HepG2 (cell line): ENCODE data around the gene SYVN1. TPM values are rescaled to one million over a fixed set of nuclear protein-coding genes. Genes with fewer than 3 reads are reported as not detected.

ENCODE experiments used
- BRCA1 ChIP-seq: sonication (generic); formaldehyde crosslinking; IDR thresholded peaks from 2 replicates; pipeline ENCODE4 v1.4.0; 2020; ENCODE audit warnings: missing genetic modification reagents
- HMGA1 ChIP-seq: sonication (generic); formaldehyde crosslinking; conservative IDR thresholded peaks from 2 replicates; pipeline ENCODE4 v1.4.0; 2020; ENCODE audit warnings: missing genetic modification reagents
- IKZF5 ChIP-seq: IDR thresholded peaks from 2 replicates; pipeline ENCODE4 v1.6.1; 2018; ENCODE audit warnings: missing genetic modification reagents, mild to moderate bottlenecking, missing compliant biosample characterization
- KDM5B ChIP-seq: sonication (generic); formaldehyde crosslinking; IDR thresholded peaks from 2 replicates; pipeline ENCODE4 v1.4.0; 2020; ENCODE audit warnings: missing genetic modification reagents, mild to moderate bottlenecking, borderline replicate concordance
- KLF6 ChIP-seq: IDR thresholded peaks from 2 replicates; pipeline ENCODE4 v1.8.0; 2016; ENCODE audit warnings: missing biosample characterization, missing genetic modification reagents
- NCOA1 ChIP-seq: sonication (generic); formaldehyde crosslinking; IDR thresholded peaks from 2 replicates; pipeline ENCODE4 v1.9.0; 2021; ENCODE audit warnings: missing genetic modification reagents
- NFATC3 ChIP-seq: sonication (generic); formaldehyde crosslinking; IDR thresholded peaks from 2 replicates; pipeline ENCODE4 v1.5.1; 2020; ENCODE audit warnings: mild to moderate bottlenecking, missing genetic modification reagents
- SALL1 ChIP-seq: sonication (generic); formaldehyde crosslinking; IDR thresholded peaks from 2 replicates; pipeline ENCODE4 v1.8.0; 2022; ENCODE audit warnings: mild to moderate bottlenecking, missing genetic modification reagents
- SPEN ChIP-seq: sonication (generic); formaldehyde crosslinking; IDR thresholded peaks from 2 replicates; pipeline ENCODE4 v1.5.1; 2020; ENCODE audit warnings: low read depth, mild to moderate bottlenecking, missing genetic modification reagents
- TBX3 ChIP-seq: fragments of 450-650 bp; IDR thresholded peaks from 2 replicates; pipeline ENCODE4 v1.6.1; 2017; ENCODE audit warnings: antibody characterized with exemption, mild to moderate bottlenecking, inconsistent platforms, borderline replicate concordance
- ZFP1 ChIP-seq: IDR thresholded peaks from 2 replicates; pipeline ENCODE4 v1.6.1; 2016
- ZFP37 ChIP-seq: sonication (generic); formaldehyde crosslinking; IDR thresholded peaks from 2 replicates; pipeline ENCODE4 v1.4.0; 2020; ENCODE audit warnings: missing genetic modification reagents, borderline replicate concordance
- ZNF234 ChIP-seq: sonication (generic); formaldehyde crosslinking; conservative IDR thresholded peaks from 2 replicates; pipeline ENCODE4 v1.5.1; 2020; ENCODE audit warnings: mild to moderate bottlenecking, missing genetic modification reagents
- ZNF660 ChIP-seq: sonication (generic); formaldehyde crosslinking; IDR thresholded peaks from 2 replicates; pipeline ENCODE4 v1.5.1; 2020; ENCODE audit warnings: mild to moderate bottlenecking, low read depth, missing genetic modification reagents, borderline replicate concordance
- ZNF704 ChIP-seq: sonication (generic); formaldehyde crosslinking; IDR thresholded peaks from 2 replicates; pipeline ENCODE4 v1.8.1; 2023; ENCODE audit warnings: mild to moderate bottlenecking, inconsistent platforms, moderate library complexity, missing genetic modification reagents, borderline replicate concordance
- ZNF75D ChIP-seq: sonication (generic); formaldehyde crosslinking; IDR thresholded peaks from 2 replicates; pipeline ENCODE4 v1.8.1; 2023; ENCODE audit warnings: missing genetic modification reagents, mild to moderate bottlenecking, borderline replicate concordance
- polyA plus RNA-seq, 8 experiments: library from polyadenylated mRNA; depleted of rRNA in 3 of 8; stranded (reverse) in 7 of 8; unstranded in 1 of 8; fragments of >200 nt; fragmentation: Illumina TruSeq in 4 of 8; extraction: Trizol in 4 of 8; gene quantifications; 2 replicates each; pipeline versions ENCODE4 v1.2.1 to v1.2.3, GENCODE V29; 2011 to 2016; ENCODE audit warnings: low read depth in 4 of 8, missing spikeins in 1 of 8, mixed read lengths in 1 of 8; ENCODE audit not compliant: insufficient read depth in 1 of 8
- total RNA-seq, 5 experiments: library from RNA; depleted of rRNA; stranded (reverse); fragments of >200 nt; fragmentation: Illumina TruSeq; extraction: Trizol; gene quantifications; 2 replicates each; pipeline ENCODE4 v1.2.3, GENCODE V29; 2016; ENCODE audit warnings: low read depth in 1 of 5
- TF ChIP-seq, protein P1 (sequence below): sonication (generic); formaldehyde crosslinking; IDR thresholded peaks from 2 replicates; pipeline ENCODE4 v1.8.1; 2023; ENCODE audit warnings: mild to moderate bottlenecking, missing genetic modification reagents
- TF ChIP-seq, protein P2 (sequence below): IDR thresholded peaks from 2 replicates; pipeline ENCODE4 v1.6.1; 2016; ENCODE audit warnings: low read depth, missing genetic modification reagents, missing compliant biosample characterization
- TF ChIP-seq, protein P3 (sequence below): sonication (generic); formaldehyde crosslinking; IDR thresholded peaks from 2 replicates; pipeline ENCODE4 v1.4.0; 2020; ENCODE audit warnings: missing genetic modification reagents, low read depth, mild to moderate bottlenecking, borderline replicate concordance

SYVN1 gene
- total and polyA plus RNA-seq, 2 of the 13 experiments (the other 11 are each of a cell fraction or from before 2014, with no cell fraction given) = 10.3 to 22.5 TPM

GRCh38 chr11:65112546-65113360 lies 21.6 kb downstream of the SYVN1 start (continued):
- TF ChIP-seq, protein P1, sequence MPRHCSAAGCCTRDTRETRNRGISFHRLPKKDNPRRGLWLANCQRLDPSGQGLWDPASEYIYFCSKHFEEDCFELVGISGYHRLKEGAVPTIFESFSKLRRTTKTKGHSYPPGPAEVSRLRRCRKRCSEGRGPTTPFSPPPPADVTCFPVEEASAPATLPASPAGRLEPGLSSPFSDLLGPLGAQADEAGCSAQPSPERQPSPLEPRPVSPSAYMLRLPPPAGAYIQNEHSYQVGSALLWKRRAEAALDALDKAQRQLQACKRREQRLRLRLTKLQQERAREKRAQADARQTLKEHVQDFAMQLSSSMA (CRISPR knock-in tag) = no peak
- peak; percentile 56; the same call in 1 of the 2 replicates for TF ChIP-seq IKZF5 (CRISPR knock-in tag)
- no peak for TF ChIP-seq ZNF660 (CRISPR knock-in tag)
- TF ChIP-seq KDM5B (CRISPR knock-in tag) = no peak
- TF ChIP-seq, protein P2, sequence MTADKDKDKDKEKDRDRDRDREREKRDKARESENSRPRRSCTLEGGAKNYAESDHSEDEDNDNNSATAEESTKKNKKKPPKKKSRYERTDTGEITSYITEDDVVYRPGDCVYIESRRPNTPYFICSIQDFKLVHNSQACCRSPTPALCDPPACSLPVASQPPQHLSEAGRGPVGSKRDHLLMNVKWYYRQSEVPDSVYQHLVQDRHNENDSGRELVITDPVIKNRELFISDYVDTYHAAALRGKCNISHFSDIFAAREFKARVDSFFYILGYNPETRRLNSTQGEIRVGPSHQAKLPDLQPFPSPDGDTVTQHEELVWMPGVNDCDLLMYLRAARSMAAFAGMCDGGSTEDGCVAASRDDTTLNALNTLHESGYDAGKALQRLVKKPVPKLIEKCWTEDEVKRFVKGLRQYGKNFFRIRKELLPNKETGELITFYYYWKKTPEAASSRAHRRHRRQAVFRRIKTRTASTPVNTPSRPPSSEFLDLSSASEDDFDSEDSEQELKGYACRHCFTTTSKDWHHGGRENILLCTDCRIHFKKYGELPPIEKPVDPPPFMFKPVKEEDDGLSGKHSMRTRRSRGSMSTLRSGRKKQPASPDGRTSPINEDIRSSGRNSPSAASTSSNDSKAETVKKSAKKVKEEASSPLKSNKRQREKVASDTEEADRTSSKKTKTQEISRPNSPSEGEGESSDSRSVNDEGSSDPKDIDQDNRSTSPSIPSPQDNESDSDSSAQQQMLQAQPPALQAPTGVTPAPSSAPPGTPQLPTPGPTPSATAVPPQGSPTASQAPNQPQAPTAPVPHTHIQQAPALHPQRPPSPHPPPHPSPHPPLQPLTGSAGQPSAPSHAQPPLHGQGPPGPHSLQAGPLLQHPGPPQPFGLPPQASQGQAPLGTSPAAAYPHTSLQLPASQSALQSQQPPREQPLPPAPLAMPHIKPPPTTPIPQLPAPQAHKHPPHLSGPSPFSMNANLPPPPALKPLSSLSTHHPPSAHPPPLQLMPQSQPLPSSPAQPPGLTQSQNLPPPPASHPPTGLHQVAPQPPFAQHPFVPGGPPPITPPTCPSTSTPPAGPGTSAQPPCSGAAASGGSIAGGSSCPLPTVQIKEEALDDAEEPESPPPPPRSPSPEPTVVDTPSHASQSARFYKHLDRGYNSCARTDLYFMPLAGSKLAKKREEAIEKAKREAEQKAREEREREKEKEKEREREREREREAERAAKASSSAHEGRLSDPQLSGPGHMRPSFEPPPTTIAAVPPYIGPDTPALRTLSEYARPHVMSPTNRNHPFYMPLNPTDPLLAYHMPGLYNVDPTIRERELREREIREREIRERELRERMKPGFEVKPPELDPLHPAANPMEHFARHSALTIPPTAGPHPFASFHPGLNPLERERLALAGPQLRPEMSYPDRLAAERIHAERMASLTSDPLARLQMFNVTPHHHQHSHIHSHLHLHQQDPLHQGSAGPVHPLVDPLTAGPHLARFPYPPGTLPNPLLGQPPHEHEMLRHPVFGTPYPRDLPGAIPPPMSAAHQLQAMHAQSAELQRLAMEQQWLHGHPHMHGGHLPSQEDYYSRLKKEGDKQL = no peak
- TF ChIP-seq ZNF704 = 0 out of 2 replicates have a peak, but pooled peaks have one; percentile 50
- TF ChIP-seq KLF6 = 0 out of 2 replicates have a peak, but pooled peaks have one; percentile 31
- no peak for TF ChIP-seq ZFP37 (CRISPR knock-in tag)
- no peak for TF ChIP-seq ZNF75D
- TF ChIP-seq SALL1 = peak; percentile 60; the same call in 1 of the 2 replicates
- no peak for TF ChIP-seq TBX3
- TF ChIP-seq ZFP1 (CRISPR knock-in tag) = 0 out of 2 replicates have a peak, but pooled peaks have one; percentile 27
- 0 out of 2 replicates have a peak, but pooled peaks have one; percentile 51 for TF ChIP-seq ZNF234 (CRISPR knock-in tag)
- TF ChIP-seq HMGA1 (CRISPR knock-in tag) = no peak
- 0 out of 2 replicates have a peak, but pooled peaks have one; percentile 58 for TF ChIP-seq BRCA1 (CRISPR knock-in tag)
- TF ChIP-seq NCOA1 (CRISPR knock-in tag) = no peak
- TF ChIP-seq, protein P3, sequence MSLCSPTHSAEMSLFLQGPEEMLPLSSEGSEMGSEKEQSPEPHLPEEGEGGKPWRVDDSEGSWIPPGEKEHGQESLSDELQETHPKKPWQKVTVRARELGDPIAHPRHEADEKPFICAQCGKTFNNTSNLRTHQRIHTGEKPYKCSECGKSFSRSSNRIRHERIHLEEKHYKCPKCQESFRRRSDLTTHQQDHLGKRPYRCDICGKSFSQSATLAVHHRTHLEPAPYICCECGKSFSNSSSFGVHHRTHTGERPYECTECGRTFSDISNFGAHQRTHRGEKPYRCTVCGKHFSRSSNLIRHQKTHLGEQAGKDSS (CRISPR knock-in tag) = peak; percentile 18; the same call in 1 of the 2 replicates
- peak; percentile 39; the same call in 1 of the 2 replicates for TF ChIP-seq SPEN (CRISPR knock-in tag)
- no peak for TF ChIP-seq NFATC3 (CRISPR knock-in tag)
